Heart right ventricle (tissue), 16 donors: ENCODE data around the gene SNUPN. TPM values are rescaled to one million over a fixed set of nuclear protein-coding genes. Genes with fewer than 3 reads are reported as not detected.
"Not testable (repeated sequence)": the region's sequence is repeated elsewhere in the genome, so short reads cannot be mapped to it uniquely, and the experiment has no call there.

Experiments
- ATAC-seq, 8 donors: fragments of 200-7000 bp; cut with Tn5 transposase; one replicate each; pipeline ENCODE4 v1.9.1; 2020; ENCODE audit warnings: mild to moderate bottlenecking in 8 of 8, moderate library complexity in 8 of 8, moderate number of reproducible peaks in 1 of 8
- DNase-seq, 2 donors: peaks; one replicate each; pipeline ENCODE4 v3.0.0-alpha.2; 2020
- H3K27ac ChIP-seq, 10 donors: fragments of 200-600 bp; sonication (generic) in 2 of 10; one replicate each; pipeline versions ENCODE4 v1.5.0 to v1.8.0; 2020 to 2022; ENCODE audit warnings: mild to moderate bottlenecking in 3 of 10
- H3K27me3 ChIP-seq, 7 donors: fragments of 200-600 bp; one replicate each; pipeline ENCODE4 v1.8.0; 2021 to 2022; ENCODE audit warnings: mild to moderate bottlenecking in 2 of 7
- H3K36me3 ChIP-seq, 9 donors: fragments of 200-600 bp; sonication (generic) in 1 of 9; one replicate each; pipeline versions ENCODE4 v1.5.0 to v1.8.0; 2020 to 2022; ENCODE audit warnings: mild to moderate bottlenecking in 2 of 9
- H3K4me1 ChIP-seq, 9 donors: fragments of 200-600 bp; sonication (generic) in 1 of 9; one replicate each; pipeline versions ENCODE4 v1.5.0 to v1.8.0; 2020 to 2022; ENCODE audit warnings: mild to moderate bottlenecking in 4 of 9
- H3K4me3 ChIP-seq, 10 donors: fragments of 200-600 bp; sonication (generic) in 2 of 10; one replicate each; pipeline versions ENCODE4 v1.5.0 to v1.8.0; 2020 to 2022; ENCODE audit warnings: mild to moderate bottlenecking in 7 of 10, moderate library complexity in 2 of 10
- H3K9me3 ChIP-seq, 11 donors: fragments of 200-600 bp in 10 of 11; sonication (generic) in 2 of 11; one replicate each; pipeline versions ENCODE4 v1.5.0 to v1.8.0; 2013 to 2022; ENCODE audit warnings: mild to moderate bottlenecking in 2 of 11, control low read depth in 1 of 11, moderate library complexity in 1 of 11
- CTCF ChIP-seq, 9 donors: fragments of 200-600 bp; sonication (generic) in 2 of 9; IDR thresholded peaks; one replicate each; pipeline versions ENCODE4 v1.5.0 to v1.8.0; 2021 to 2022; ENCODE audit warnings: antibody characterized with exemption in 9 of 9, mild to moderate bottlenecking in 5 of 9, moderate library complexity in 1 of 9
- WGBS, 2 donors: extraction: QIAGEN DNeasy Blood & Tissue Kit; methylation state at CpG; one replicate each; pipeline ENCODE4 v1.1.7; 2013; ENCODE audit warnings: inconsistent platforms in 1 of 2; 5-methylcytosine and 5-hydroxymethylcytosine counted together
- intact Hi-C, 10 donors: fragments of 100-400 bp; cut with DNase I; formaldehyde crosslinking; loops; one replicate each; pipeline versions ENCODE4 v1.11.1 to v1.14.2; 2022
- polyA plus RNA-seq, 2 donors: library from polyadenylated mRNA; stranded (reverse); fragments of 200-250 nt; gene quantifications; one replicate each; pipeline ENCODE4 v1.2.3, GENCODE V29; 2013
- total RNA-seq, 10 donors: library from RNA; stranded (reverse); fragmentation: NEBNext Ultra II Directional in 3 of 10; extraction: Animal tissue kit (Norgen Biotek cat#: 25700) in 3 of 10; gene quantifications; one replicate each; pipeline versions ENCODE4 v1.2.1 to v1.2.4, GENCODE V29; 2021 to 2023
- donor health status: Arrhythmogenic right ventricular cardiomyopathy.
- donor health status: ischemic (EF 13 %, LVEDD 7.1; RV severe dilation, severe dysfunction).
- donor health status: healthy with polysubstance abuse.
- donor health status: DM: no; HTN: yes; CAD: no.
- donor health status: DM: no; HTN: no; CAD: no.
- donor health status: ischemic (EF 25% LVEDD 6.9; RV normal size, moderate dysfunction).
- donor health status: ischemic (EF 25% LVEDD 5.7; RV mildly dilated, moderate dysfunction).
- donor health status: healthy.
- donor health status: DM: yes; HTN: yes; CAD: no.
- donor health status: Ischemic cardiomyopathy.
- donor health status: ischemic (EF 35%, LVEDD 5.7; RV mildly dilated, moderate dysfunction).
- donor health status: nonischemic (EF 11% LVEDD 7.7; RV severe dilation, severe dysfunction).
- donor health status: DM: yes; HTN: yes; CAD: no.
- donor health status: PGD.
- donor health status: ischemic (EF 29% LVEDD 5.4; RV normal size, mild dysfunction).
- donor health status: nonischemic (EF 23%, LVEDD 6.1; RV moderate dilation, normal function).

SNUPN gene
- total and polyA plus RNA-seq, 12 donors = 12.9 to 18.2 (median 16.1) TPM

- no peak for DNase-seq
- H3K27ac ChIP-seq = no peak overlapping the region
- H3K27me3 ChIP-seq = no peaks in the 10 kb centered on the region
- intact Hi-C loops = loop anchor here in 1 of 10 donors (10.0 kb wide), 1 partner anchor 1323 kb away; no protein-coding TSS in a partner anchor
- 65 to 81% methylated on average over 4 of the region's 4 CpGs for WGBS, 2 donors
- peak in 2 of 8 donors; percentile 76 to 82 for ATAC-seq
- no peak for TF ChIP-seq CTCF (IDR thresholded peaks at IDR 0.05)
- H3K4me3 ChIP-seq = no peak overlapping the region
- H3K4me1 ChIP-seq = peaks cover 0 to 6% (median 0%) of the 10 kb centered on the region in 9 donors
- H3K36me3 ChIP-seq = peaks cover 0 to 71% (median 11%) of the 10 kb centered on the region in 9 donors
- no peaks in the 10 kb centered on the region for H3K9me3 ChIP-seq
These were observed 33.7 kb downstream of the SNUPN start for GRCh38 chr15:75591655-75592364.

GRCh38 chr15:75590239-75590638, 35.3 kb downstream of the SNUPN start:
- 96% methylated on average over 2 of the region's 2 CpGs for WGBS, 2 donors
- no peaks in the 10 kb centered on the region for H3K27me3 ChIP-seq
- no peak overlapping the region for H3K4me3 ChIP-seq
- H3K4me1 ChIP-seq = no peaks in the 10 kb centered on the region
- intact Hi-C loops = loop anchor here in 1 of 10 donors (10.0 kb wide), 1 partner anchor 1325 kb away; no protein-coding TSS in a partner anchor
- TF ChIP-seq CTCF (IDR thresholded peaks at IDR 0.05) = no peak
- no peaks in the 10 kb centered on the region for H3K9me3 ChIP-seq
- DNase-seq = no peak
- H3K27ac ChIP-seq = no peak overlapping the region
- H3K36me3 ChIP-seq = peaks cover 0 to 62% (median 2%) of the 10 kb centered on the region in 9 donors
- no peak for ATAC-seq

- 96 to 99% methylated on average over 5 of the region's 5 CpGs for WGBS, 2 donors
These were observed 36.5 kb downstream of the SNUPN start for GRCh38 chr15:75589071-75589470.

GRCh38 chr15:75586422-75586821, 39.1 kb downstream of the SNUPN start:
- H3K9me3 ChIP-seq, H3K27ac ChIP-seq, H3K27me3 ChIP-seq, DNase-seq, intact Hi-C loops, ATAC-seq, H3K4me3 ChIP-seq: not testable (repeated sequence)
- Histone ChIP-seq H3K4me1 (peaks cover 0 to 10% (median 0%) of the 10 kb centered on the region in 9 donors), H3K36me3 (peaks cover 0 to 33% (median 0%) of the 10 kb centered on the region in 9 donors)
- WGBS, 2 donors = 96 to 97% methylated on average over 5 of the region's 5 CpGs

More at GRCh38 chr15:75589071-75589470, 36.5 kb downstream of the SNUPN start:
- Histone ChIP-seq H3K4me3 (no peak overlapping the region), H3K36me3 (peaks cover 0 to 50% (median 0%) of the 10 kb centered on the region in 9 donors), H3K4me1 (peaks cover 0 to 7% (median 0%) of the 10 kb centered on the region in 9 donors), H3K27me3 (no peaks in the 10 kb centered on the region), H3K9me3 (no peaks in the 10 kb centered on the region), H3K27ac (no peak overlapping the region)
- ATAC-seq (no peak), DNase-seq (no peak)
- TF ChIP-seq CTCF (IDR thresholded peaks at IDR 0.05) = no peak
- intact Hi-C loops = no loop called here

GRCh38 chr15:75584121-75584520, 41.4 kb downstream of the SNUPN start:
- DNase-seq (no peak), ATAC-seq (peak in 4 of 8 donors; percentile 23 to 43 (median 36))
- TF ChIP-seq CTCF (IDR thresholded peaks at IDR 0.05) = no peak
- 49 to 54% methylated on average over 4 of the region's 4 CpGs for WGBS, 2 donors
- H3K27me3 ChIP-seq = no peaks in the 10 kb centered on the region
- H3K4me1 ChIP-seq = peaks cover 0 to 18% (median 7%) of the 10 kb centered on the region in 9 donors
- no peak overlapping the region for H3K4me3 ChIP-seq
- H3K27ac ChIP-seq = peak overlapping the region in 6 of 10 donors; percentile 6 to 31 (median 22)
- peaks cover 0 to 15% (median 0%) of the 10 kb centered on the region in 9 donors for H3K36me3 ChIP-seq
- H3K9me3 ChIP-seq = no peaks in the 10 kb centered on the region
- intact Hi-C loops = no loop called here
